C4-2B (cell line): ENCODE measurements around the gene LRRC47.

Source experiments
- ZFX ChIP-seq: fragments of 450-650 bp; IDR thresholded peaks from 2 replicates; pipeline ENCODE4 v1.6.1; 2017
- TF ChIP-seq, protein P1 (sequence below): fragments of 450-650 bp; conservative IDR thresholded peaks from 2 replicates; pipeline ENCODE4 v1.5.1; 2017; ENCODE audit warnings: mild to moderate bottlenecking

DNA sequence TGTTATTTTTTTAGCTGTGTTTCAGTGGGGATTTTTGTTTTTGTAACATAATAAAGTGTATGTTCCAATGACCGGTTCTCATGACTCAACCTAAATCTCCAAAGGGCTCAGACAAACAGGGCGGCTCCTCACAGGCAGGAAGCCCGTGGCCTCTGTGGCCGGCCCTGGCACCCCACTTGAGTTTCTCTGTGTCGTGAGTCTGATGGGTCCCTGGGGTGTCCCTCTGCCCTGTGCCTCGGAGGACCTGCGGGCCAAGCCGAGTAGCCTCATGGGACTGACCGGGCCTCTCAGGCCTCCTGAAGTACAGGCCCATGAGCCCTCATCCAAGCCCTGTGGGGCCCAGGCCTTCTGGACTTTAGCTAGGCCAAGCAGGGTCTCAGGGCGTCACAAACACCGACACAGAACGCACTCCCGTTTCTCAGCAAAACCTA, 60.2 kb downstream of the LRRC47 start:
- TF ChIP-seq, protein P1, sequence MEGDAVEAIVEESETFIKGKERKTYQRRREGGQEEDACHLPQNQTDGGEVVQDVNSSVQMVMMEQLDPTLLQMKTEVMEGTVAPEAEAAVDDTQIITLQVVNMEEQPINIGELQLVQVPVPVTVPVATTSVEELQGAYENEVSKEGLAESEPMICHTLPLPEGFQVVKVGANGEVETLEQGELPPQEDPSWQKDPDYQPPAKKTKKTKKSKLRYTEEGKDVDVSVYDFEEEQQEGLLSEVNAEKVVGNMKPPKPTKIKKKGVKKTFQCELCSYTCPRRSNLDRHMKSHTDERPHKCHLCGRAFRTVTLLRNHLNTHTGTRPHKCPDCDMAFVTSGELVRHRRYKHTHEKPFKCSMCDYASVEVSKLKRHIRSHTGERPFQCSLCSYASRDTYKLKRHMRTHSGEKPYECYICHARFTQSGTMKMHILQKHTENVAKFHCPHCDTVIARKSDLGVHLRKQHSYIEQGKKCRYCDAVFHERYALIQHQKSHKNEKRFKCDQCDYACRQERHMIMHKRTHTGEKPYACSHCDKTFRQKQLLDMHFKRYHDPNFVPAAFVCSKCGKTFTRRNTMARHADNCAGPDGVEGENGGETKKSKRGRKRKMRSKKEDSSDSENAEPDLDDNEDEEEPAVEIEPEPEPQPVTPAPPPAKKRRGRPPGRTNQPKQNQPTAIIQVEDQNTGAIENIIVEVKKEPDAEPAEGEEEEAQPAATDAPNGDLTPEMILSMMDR, result no peak
- TF ChIP-seq ZFX, result no peak
